Muscle layer of colon (tissue), 2 donors: Measurements from ENCODE around the gene ILK.

Source experiments
- H3K27ac ChIP-seq: one replicate; pipeline ENCODE4 v1.7.0; 2013; ENCODE audit warnings: low read depth, mild to moderate bottlenecking, low read length, moderate library complexity
- H3K27me3 ChIP-seq, 2 donors: one replicate each; pipeline ENCODE4 v1.7.0; 2013; ENCODE audit warnings: low read length in 2 of 2, mild to moderate bottlenecking in 2 of 2; ENCODE audit not compliant: insufficient read depth in 2 of 2, control insufficient read depth in 1 of 2
- H3K36me3 ChIP-seq: one replicate; pipeline ENCODE4 v1.7.0; 2013; ENCODE audit warnings: mild to moderate bottlenecking, low read length; ENCODE audit not compliant: insufficient read depth
- H3K4me1 ChIP-seq: one replicate; pipeline ENCODE4 v1.7.0; 2013; ENCODE audit warnings: mild to moderate bottlenecking, low read length; ENCODE audit not compliant: insufficient read depth
- H3K4me3 ChIP-seq, 2 donors: one replicate each; pipeline ENCODE4 v1.7.0; 2013; ENCODE audit warnings: low read length in 2 of 2, low read depth in 1 of 2, mild to moderate bottlenecking in 1 of 2, moderate library complexity in 1 of 2
- H3K9ac ChIP-seq: one replicate; pipeline ENCODE4 v1.7.0; 2013; ENCODE audit warnings: low read length
- H3K9me3 ChIP-seq: one replicate; pipeline ENCODE4 v1.7.0; 2013; ENCODE audit warnings: mild to moderate bottlenecking, low read length
- donor health status: abdominal sarcoma.
- donor health status: Adenocarcinoma of cecum.

The ILK gene

DNA sequence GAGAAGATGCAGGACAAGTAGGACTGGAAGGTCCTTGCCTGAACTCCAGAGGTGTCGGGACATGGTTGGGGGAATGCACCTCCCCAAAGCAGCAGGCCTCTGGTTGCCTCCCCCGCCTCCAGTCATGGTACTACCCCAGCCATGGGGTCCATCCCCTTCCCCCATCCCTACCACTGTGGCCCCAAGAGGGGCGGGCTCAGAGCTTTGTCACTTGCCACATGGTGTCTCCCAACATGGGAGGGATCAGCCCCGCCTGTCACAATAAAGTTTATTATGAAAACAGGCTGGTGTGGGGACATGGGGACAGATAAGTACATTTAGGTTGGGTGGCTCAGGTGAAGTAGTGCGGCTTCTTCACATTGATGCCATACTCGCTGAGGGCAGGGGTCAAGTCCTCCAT lies 7.0 kb downstream of the ILK start:
- peak overlapping the region in 1 of 2 donors; percentile 71 for H3K4me3 ChIP-seq

DNA sequence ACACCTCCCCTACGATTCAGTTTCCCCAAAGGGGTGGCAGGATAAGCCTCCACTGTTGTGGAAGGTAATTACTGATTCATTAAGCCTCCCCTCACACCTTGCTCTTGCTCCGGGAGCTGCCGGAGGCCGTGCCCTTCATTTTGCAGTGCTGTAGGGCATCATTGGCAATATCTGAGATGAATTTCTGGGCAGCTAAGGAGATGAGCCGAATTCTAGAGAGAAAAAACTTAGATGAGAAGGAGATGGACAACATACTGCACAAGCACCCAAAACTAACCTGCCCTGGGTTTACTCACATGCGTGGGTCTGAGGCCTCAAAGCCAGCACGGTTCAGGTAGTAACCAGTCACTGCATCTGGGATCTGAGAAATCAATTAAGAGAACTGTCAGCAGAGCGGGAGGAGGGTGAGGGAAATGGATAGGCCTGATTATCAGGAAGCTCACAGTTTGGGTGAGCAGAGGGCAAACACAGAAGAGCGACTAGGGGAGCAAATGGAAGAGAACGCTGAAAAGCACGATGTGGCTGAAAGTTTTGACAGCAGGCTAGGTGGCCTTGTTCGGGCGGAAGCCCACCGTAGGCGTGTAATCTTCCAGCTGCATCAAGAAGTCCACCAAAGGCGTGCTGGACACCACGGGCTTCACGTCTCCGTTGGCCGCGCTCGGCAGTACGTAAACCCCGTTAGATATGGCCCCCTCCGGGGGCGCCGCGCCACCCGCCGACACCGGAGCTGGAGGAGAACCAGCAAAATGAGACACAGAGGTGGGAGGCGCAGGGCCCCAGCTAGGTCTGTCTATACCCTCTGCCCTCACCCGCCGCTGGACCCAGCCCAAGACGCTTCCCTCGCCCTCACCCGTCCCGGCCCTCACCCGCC lies 7.8 kb downstream of the ILK start:
- Histone ChIP-seq H3K9ac (peak overlapping the region; percentile 89), H3K4me3 (peak overlapping the region; percentile 44 to 71), H3K9me3 (no peaks in the 10 kb centered on the region), H3K36me3 (peaks cover 68% of the 10 kb centered on the region), H3K27me3 (no peaks in the 10 kb centered on the region), H3K4me1 (peaks cover 58% of the 10 kb centered on the region), H3K27ac (peak overlapping the region; percentile 97)

More for the DNA sequence above, 7.0 kb downstream of the ILK start:
- no peaks in the 10 kb centered on the region for H3K9me3 ChIP-seq
- H3K27me3 ChIP-seq, result no peaks in the 10 kb centered on the region
- H3K4me1 ChIP-seq, result peaks cover 66% of the 10 kb centered on the region
- peaks cover 62% of the 10 kb centered on the region for H3K36me3 ChIP-seq
- H3K27ac ChIP-seq, result peak overlapping the region; percentile 97
- H3K9ac ChIP-seq, result peak overlapping the region; percentile 89

DNA sequence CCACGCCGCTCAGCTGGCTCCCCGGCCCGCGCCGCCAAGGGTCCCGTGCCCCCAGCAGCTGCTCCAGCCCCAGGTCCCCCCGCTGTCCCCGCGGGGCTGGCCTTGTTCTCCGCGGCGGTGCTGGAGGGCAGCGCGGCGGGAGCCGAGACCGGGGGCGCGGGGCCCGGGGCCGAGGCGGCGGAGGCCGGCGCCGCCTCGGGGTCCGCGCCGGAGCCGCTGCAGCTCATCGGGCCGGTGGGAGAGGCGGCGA lies 8.3 kb downstream of the ILK start:
- peak overlapping the region; percentile 97 for H3K27ac ChIP-seq
- H3K9ac ChIP-seq, result peak overlapping the region; percentile 89
- H3K36me3 ChIP-seq, result peaks cover 74% of the 10 kb centered on the region
- peaks cover 53% of the 10 kb centered on the region for H3K4me1 ChIP-seq
- H3K9me3 ChIP-seq, result no peaks in the 10 kb centered on the region
- H3K4me3 ChIP-seq, result peak overlapping the region; percentile 44 to 71
- H3K27me3 ChIP-seq, result no peaks in the 10 kb centered on the region

DNA sequence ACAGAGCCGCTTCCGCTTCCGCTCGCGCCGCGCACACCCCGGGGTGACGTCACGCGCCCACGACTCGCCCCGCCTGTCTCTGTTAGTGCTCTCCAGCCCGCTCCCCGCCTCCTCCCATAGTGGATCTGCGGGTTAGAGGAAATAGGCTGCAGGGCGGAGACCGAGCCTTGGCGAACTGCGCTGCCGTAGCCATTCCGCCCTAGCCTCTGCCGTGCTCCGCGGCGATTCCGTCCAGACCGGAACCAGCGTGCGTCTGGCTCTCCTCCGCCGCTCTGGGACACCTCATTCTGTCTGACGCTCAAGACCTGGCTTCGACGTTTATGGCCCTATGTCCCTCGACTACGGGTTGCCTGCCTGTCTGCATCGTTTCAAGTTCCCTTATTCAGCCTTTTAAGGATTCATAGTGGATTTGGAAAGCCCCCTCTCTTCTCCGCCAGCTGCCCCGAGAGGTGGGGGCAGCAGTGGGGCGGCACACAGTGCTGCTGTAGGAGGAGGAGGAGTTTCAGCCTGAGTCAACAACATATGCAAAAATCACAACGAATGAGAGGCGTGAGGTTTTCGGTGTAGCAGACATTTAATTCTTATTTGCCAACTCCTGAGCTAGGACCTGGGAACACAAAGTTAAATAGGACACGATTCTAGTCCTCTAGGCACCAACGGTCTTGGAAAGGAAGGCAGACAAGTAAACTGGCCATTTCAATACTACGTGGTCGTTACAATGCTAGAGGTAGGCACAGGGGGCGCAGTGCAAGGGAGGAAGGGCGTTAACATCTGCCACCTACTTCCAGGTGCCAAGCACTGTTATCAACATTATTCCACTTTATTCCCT lies 8.9 kb downstream of the ILK start, which contains the start of gene TAF10:
Gene TAF10 (minus strand): TSS at position 4 of the 829 bp plus-strand sequence. CDS start 27 bp downstream, outside the sequence.
- Histone ChIP-seq H3K9me3 (no peaks in the 10 kb centered on the region), H3K4me3 (peak within 1 kb of the TSS; percentile 44 to 71), H3K36me3 (peaks cover 78% of the 10 kb centered on the region), H3K9ac (peak within 1 kb of the TSS; percentile 89), H3K4me1 (peaks cover 55% of the 10 kb centered on the region), H3K27me3 (no peaks in the 10 kb centered on the region), H3K27ac (peak within 1 kb of the TSS; percentile 97)

DNA sequence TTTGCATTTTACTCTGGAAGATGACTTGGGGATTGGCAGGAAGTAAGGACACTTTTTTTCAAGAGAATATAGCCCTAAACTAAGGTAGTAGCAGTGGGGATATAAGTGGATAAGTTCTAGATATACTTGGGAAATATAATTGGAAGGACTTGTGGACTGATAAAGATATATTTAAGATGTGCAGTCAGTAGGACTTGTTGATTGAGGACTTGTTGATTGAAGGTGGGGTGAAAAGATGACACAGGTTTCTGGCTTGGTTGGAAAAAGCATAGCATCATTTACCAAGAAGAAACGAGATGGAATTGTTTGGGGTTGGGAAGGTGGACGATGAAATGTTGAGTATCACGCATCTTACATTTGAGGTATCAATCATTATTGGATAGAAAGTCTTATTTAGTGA lies 9.9 kb downstream of the ILK start:
- Histone ChIP-seq H3K9ac (peak overlapping the region; percentile 72), H3K9me3 (no peaks in the 10 kb centered on the region), H3K27me3 (no peaks in the 10 kb centered on the region), H3K27ac (peak overlapping the region; percentile 82), H3K36me3 (peaks cover 67% of the 10 kb centered on the region), H3K4me1 (peaks cover 54% of the 10 kb centered on the region), H3K4me3 (peak overlapping the region in 1 of 2 donors; percentile 62)

DNA sequence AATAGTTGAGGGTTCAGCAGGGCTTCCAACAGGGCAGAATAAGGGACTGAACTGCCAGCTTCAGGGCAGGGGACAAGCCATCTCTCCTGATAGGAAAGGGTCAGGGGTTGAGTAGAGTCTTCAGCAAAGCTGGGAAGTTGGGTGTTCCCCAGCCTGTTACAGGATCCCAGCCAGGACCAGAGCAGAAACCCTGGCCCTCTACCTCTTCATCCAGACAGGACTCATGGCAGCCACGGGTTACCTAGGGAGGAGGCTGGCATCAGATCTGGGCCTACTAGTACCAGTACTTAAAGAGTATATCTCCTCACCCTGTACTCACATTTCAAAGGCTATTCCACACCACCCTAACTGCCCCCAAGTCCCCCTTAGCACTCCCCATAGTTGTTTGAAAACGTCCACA lies 10.9 kb downstream of the ILK start:
- no peaks in the 10 kb centered on the region for H3K27me3 ChIP-seq
- H3K4me3 ChIP-seq, result no peak overlapping the region
- peak overlapping the region; percentile 82 for H3K27ac ChIP-seq
- H3K36me3 ChIP-seq, result peaks cover 58% of the 10 kb centered on the region
- no peaks in the 10 kb centered on the region for H3K9me3 ChIP-seq
- H3K4me1 ChIP-seq, result peaks cover 46% of the 10 kb centered on the region
- no peak overlapping the region for H3K9ac ChIP-seq

DNA sequence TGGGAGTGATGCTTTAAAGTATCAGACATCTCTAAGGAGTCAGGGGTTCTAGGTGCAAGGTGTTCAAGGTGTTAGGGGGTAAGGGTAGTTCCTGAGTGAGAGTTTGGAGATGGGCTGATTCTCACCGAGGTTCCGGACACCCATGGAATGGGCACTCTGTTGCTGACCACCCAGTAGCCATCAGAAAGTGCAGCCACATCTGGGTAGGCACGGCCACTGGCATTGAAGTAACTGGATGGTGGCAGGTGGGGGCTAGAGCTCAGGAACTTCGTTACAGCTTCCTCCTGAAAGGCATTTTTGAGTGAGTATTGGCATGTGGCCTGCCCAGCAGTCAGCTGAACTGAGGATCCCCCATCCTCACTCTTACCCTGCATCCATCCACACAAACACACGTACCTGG lies 11.5 kb downstream of the ILK start:
- no peaks in the 10 kb centered on the region for H3K9me3 ChIP-seq
- peaks cover 52% of the 10 kb centered on the region for H3K36me3 ChIP-seq
- peaks cover 46% of the 10 kb centered on the region for H3K4me1 ChIP-seq
- H3K9ac ChIP-seq, result no peak overlapping the region
- H3K4me3 ChIP-seq, result no peak overlapping the region
- H3K27ac ChIP-seq, result no peak overlapping the region
- H3K27me3 ChIP-seq, result no peaks in the 10 kb centered on the region

DNA sequence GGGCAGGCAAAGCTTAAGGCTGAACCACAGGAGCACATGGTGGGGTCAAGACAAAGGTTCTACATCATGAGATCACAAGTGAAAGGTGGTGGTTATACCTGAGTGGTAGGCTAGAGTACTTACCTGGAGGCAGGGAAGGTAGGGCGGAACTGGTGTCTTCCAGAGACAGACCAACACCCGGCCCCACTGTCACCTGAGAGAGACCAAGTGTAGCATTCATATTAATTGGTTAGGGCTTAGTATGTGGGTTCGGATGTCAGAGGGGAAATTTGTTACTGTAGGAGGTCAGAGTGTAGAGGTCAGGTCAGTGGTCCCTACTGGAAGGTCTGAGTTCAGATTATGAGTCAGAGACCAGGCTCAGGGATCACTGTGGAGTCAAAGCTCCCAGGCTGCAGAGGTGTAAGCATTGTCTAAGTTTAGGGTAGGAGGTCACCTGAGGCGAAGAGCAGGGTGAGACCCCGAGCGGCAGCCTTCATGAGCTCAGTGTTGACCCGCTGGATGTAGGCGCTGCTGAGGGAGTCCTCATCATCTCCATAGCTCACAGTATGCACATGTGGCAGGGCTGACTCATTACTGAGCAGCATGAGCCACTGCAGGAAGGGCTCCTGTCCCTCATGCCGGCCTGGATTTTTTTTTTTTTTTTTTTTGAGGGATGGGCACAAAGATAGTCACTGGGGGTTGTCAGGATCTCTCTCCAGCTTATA lies 12.5 kb downstream of the ILK start:
- Histone ChIP-seq H3K27me3 (no peaks in the 10 kb centered on the region), H3K4me3 (no peak overlapping the region), H3K27ac (no peak overlapping the region), H3K9me3 (no peaks in the 10 kb centered on the region), H3K36me3 (peaks cover 42% of the 10 kb centered on the region), H3K4me1 (peaks cover 38% of the 10 kb centered on the region), H3K9ac (no peak overlapping the region)

DNA sequence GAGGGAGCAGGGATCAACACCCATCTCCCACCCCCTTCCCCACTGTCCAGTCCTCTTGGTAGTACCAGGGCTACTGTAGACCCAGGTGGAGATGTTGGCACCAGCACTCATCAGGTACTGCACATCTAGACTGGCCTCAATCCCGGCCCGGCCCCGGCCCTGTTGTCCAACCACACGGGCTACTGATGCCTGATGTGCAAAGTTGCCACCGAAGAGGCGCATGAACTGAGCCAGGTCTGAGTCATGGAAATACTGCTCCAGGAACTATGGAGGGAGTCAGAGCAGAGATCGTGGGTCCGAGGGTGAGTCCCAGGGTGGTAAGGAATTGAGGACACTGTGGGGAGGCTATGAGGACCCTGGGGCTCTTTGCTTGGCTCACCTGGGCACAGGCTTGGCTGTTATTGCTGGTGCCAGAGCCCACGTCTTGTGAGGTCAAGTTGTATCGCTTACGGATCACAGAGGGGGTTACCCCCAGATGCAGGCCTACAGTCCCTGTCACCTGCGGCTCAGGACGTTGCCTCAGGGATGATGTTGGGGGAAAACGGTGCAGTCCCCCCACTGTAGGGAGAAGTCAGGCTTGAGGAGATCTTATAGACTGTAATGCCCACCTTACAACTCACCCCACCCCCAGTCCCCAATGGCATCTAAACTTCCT lies 13.1 kb downstream of the ILK start:
- H3K27ac ChIP-seq, result no peak overlapping the region
- no peak overlapping the region for H3K9ac ChIP-seq
- H3K27me3 ChIP-seq, result no peaks in the 10 kb centered on the region
- H3K4me1 ChIP-seq, result peaks cover 33% of the 10 kb centered on the region
- H3K4me3 ChIP-seq, result no peak overlapping the region
- H3K9me3 ChIP-seq, result no peaks in the 10 kb centered on the region
- H3K36me3 ChIP-seq, result peaks cover 39% of the 10 kb centered on the region

DNA sequence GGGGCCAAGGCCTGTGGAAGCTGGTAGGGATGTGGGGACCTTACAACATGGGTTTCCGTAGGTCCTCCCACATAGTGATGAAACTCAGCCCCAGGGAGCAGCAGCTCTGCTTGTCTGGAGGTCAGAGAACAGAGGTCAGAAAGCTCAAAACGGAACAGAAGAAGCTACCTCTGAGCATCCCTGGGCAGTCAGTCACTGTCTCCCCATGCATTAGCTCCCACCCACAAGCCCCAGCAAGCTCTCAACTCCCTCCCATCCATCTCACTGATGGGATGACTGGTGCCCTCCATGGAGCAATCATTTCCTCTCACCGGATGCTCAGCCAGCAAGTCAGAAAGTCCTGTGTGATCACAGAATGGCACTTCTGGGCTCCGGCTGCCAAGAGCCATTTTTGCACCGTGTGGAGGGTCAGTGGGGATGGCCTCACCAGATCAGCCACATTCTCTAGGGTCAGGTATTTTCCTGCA lies 13.8 kb downstream of the ILK start:
- no peaks in the 10 kb centered on the region for H3K9me3 ChIP-seq
- H3K27ac ChIP-seq, result peak overlapping the region; percentile 17
- H3K27me3 ChIP-seq, result no peaks in the 10 kb centered on the region
- peaks cover 33% of the 10 kb centered on the region for H3K4me1 ChIP-seq
- H3K9ac ChIP-seq, result no peak overlapping the region
- peaks cover 39% of the 10 kb centered on the region for H3K36me3 ChIP-seq
- H3K4me3 ChIP-seq, result peak overlapping the region in 1 of 2 donors; percentile 97
